Neural cell (in vitro differentiated cells): ENCODE results near the gene TRPM4. TPM values are rescaled to one million over a fixed set of nuclear protein-coding genes. Genes with fewer than 3 reads are reported as not detected.

ENCODE experiments used
- H2AFZ ChIP-seq: fragments of 200-600, 300-800 bp; sonication (generic), shearing (Covaris generic); 2 replicates; pipeline ENCODE4 v1.6.0; 2014; ENCODE audit warnings: low read depth, mild to moderate bottlenecking, antibody characterized with exemption, low read length, moderate library complexity
- H3F3A ChIP-seq: fragments of 200-600 bp; shearing (Covaris generic); 2 replicates; pipeline ENCODE4 v1.6.1; 2016; ENCODE audit warnings: mild to moderate bottlenecking, moderate library complexity, mixed read lengths, antibody characterized with exemption, low read length; ENCODE audit not compliant: insufficient read depth, poor library complexity, severe bottlenecking
- H3K27ac ChIP-seq: fragments of 200-600, 300-800 bp; sonication (generic), shearing (Covaris generic); 2 replicates; pipeline ENCODE4 v1.5.1; 2014; ENCODE audit warnings: mild to moderate bottlenecking, low read length, moderate library complexity
- H3K27me3 ChIP-seq: fragments of 300-800, 200-600 bp; sonication (generic), shearing (Covaris generic); 2 replicates; pipeline ENCODE4 v1.6.0; 2014; ENCODE audit warnings: mild to moderate bottlenecking, low read depth, low read length, moderate library complexity; ENCODE audit not compliant: insufficient read depth
- H3K36me3 ChIP-seq: fragments of 300-800, 200-600 bp; sonication (generic), shearing (Covaris generic); 2 replicates; pipeline ENCODE4 v1.5.1; 2014; ENCODE audit warnings: mild to moderate bottlenecking, antibody characterized with exemption, low read length, moderate library complexity; ENCODE audit not compliant: insufficient read depth
- H3K4me2 ChIP-seq: fragments of 300-800, 200-600 bp; sonication (generic), shearing (Covaris generic); 2 replicates; pipeline ENCODE4 v1.6.0; 2014; ENCODE audit warnings: mild to moderate bottlenecking, low read length
- H3K4me3 ChIP-seq: fragments of 300-800, 200-600 bp; sonication (generic), shearing (Covaris generic); 2 replicates; pipeline ENCODE4 v1.5.1; 2014; ENCODE audit warnings: mild to moderate bottlenecking, low read length, moderate library complexity
- H3K79me2 ChIP-seq: fragments of 200-600 bp; shearing (Covaris generic); replicated peaks from 2 replicates; pipeline ENCODE4 v1.6.0; 2014; ENCODE audit warnings: mild to moderate bottlenecking, low read length, moderate library complexity; ENCODE audit not compliant: insufficient read depth
- H3K9ac ChIP-seq: fragments of 300-800, 200-600 bp; sonication (generic), shearing (Covaris generic); 2 replicates; pipeline ENCODE4 v1.6.1; 2016; ENCODE audit warnings: mild to moderate bottlenecking, low read length, mixed read lengths
- H3K9me2 ChIP-seq: fragments of 200-600 bp; shearing (Covaris generic); 2 replicates; pipeline ENCODE4 v1.6.1; 2016; ENCODE audit warnings: mild to moderate bottlenecking, low read length, mixed read lengths; ENCODE audit not compliant: insufficient read depth
- H3K9me3 ChIP-seq: fragments of 200-600, 300-800 bp; sonication (generic), shearing (Covaris generic); 2 replicates; pipeline ENCODE4 v1.6.1; 2016; ENCODE audit warnings: mild to moderate bottlenecking, mixed run types, low read length, moderate library complexity, mixed read lengths
- H4K20me1 ChIP-seq: fragments of 200-600 bp; shearing (Covaris generic); 2 replicates; pipeline ENCODE4 v1.6.1; 2016; ENCODE audit warnings: mild to moderate bottlenecking, mixed run types; ENCODE audit not compliant: insufficient read depth
- EP300 ChIP-seq: fragments of 450-650 bp; conservative IDR thresholded peaks from 2 replicates; pipeline ENCODE4 v1.6.1; 2014; ENCODE audit warnings: antibody characterized with exemption, mild to moderate bottlenecking, moderate library complexity; ENCODE audit not compliant: poor library complexity, severe bottlenecking
- EZH2 ChIP-seq: fragments of 200-600, 300-800 bp; shearing (Covaris generic), sonication (generic); IDR thresholded peaks from 2 replicates; pipeline ENCODE4 v1.6.1; 2014; ENCODE audit warnings: antibody characterized with exemption, low read length, borderline replicate concordance, mild to moderate bottlenecking; ENCODE audit not compliant: insufficient read depth, poor library complexity, severe bottlenecking
- MXI1 ChIP-seq: fragments of 450-650 bp; conservative IDR thresholded peaks from 2 replicates; pipeline ENCODE4 v1.6.1; 2014; ENCODE audit warnings: antibody characterized with exemption, mild to moderate bottlenecking; ENCODE audit not compliant: poor library complexity, severe bottlenecking
- POLR2AphosphoS5 ChIP-seq: IDR thresholded peaks from 2 replicates; pipeline ENCODE4 v1.6.1; 2012
- RAD21 ChIP-seq: fragments of 450-650 bp; conservative IDR thresholded peaks from 2 replicates; pipeline ENCODE4 v1.6.1; 2014; ENCODE audit warnings: antibody characterized with exemption, mild to moderate bottlenecking, moderate library complexity
- SMC3 ChIP-seq: fragments of 450-650 bp; conservative IDR thresholded peaks from 2 replicates; pipeline ENCODE4 v1.6.1; 2014; ENCODE audit warnings: antibody characterized with exemption, mild to moderate bottlenecking, moderate library complexity; ENCODE audit not compliant: poor library complexity
- TAF1 ChIP-seq: IDR thresholded peaks from 2 replicates; pipeline ENCODE4 v1.6.1; 2012; ENCODE audit warnings: low read depth
- polyA plus RNA-seq: library from polyadenylated mRNA; depleted of rRNA; stranded (reverse); fragments of >200 nt; gene quantifications from 2 replicates; pipeline ENCODE4 v1.2.3, GENCODE V29; 2014
- TF ChIP-seq, protein P1 (sequence below): fragments of 450-650 bp; IDR thresholded peaks from 2 replicates; pipeline ENCODE4 v1.5.1; 2014; ENCODE audit warnings: antibody characterized with exemption, mild to moderate bottlenecking, moderate library complexity; ENCODE audit not compliant: poor library complexity, severe bottlenecking
- TF ChIP-seq, protein P2 (sequence below): IDR thresholded peaks from 2 replicates; pipeline ENCODE4 v1.6.1; 2012; ENCODE audit warnings: borderline replicate concordance

The TRPM4 gene
- polyA plus RNA-seq, 1 donor from 2014 or later: 42.5 TPM

GRCh38 chr19:49135686-49136085, 21.9 kb upstream of the TRPM4 start:
- H3K9ac ChIP-seq: no peak overlapping the region
- H3K79me2 ChIP-seq: no peaks in the 10 kb centered on the region
- H3K9me3 ChIP-seq: no peaks in the 10 kb centered on the region
- no peak overlapping the region for H2AFZ ChIP-seq
- H4K20me1 ChIP-seq: no peaks in the 10 kb centered on the region
- no peak overlapping the region for H3K4me2 ChIP-seq
- H3K27ac ChIP-seq: no peak overlapping the region
- H3K36me3 ChIP-seq: peaks cover 11% of the 10 kb centered on the region
- H3K27me3 ChIP-seq: no peaks in the 10 kb centered on the region
- H3F3A ChIP-seq: no peaks in the 10 kb centered on the region
- TF ChIP-seq, protein P1, sequence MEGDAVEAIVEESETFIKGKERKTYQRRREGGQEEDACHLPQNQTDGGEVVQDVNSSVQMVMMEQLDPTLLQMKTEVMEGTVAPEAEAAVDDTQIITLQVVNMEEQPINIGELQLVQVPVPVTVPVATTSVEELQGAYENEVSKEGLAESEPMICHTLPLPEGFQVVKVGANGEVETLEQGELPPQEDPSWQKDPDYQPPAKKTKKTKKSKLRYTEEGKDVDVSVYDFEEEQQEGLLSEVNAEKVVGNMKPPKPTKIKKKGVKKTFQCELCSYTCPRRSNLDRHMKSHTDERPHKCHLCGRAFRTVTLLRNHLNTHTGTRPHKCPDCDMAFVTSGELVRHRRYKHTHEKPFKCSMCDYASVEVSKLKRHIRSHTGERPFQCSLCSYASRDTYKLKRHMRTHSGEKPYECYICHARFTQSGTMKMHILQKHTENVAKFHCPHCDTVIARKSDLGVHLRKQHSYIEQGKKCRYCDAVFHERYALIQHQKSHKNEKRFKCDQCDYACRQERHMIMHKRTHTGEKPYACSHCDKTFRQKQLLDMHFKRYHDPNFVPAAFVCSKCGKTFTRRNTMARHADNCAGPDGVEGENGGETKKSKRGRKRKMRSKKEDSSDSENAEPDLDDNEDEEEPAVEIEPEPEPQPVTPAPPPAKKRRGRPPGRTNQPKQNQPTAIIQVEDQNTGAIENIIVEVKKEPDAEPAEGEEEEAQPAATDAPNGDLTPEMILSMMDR: no peak
- TF ChIP-seq, protein P2, sequence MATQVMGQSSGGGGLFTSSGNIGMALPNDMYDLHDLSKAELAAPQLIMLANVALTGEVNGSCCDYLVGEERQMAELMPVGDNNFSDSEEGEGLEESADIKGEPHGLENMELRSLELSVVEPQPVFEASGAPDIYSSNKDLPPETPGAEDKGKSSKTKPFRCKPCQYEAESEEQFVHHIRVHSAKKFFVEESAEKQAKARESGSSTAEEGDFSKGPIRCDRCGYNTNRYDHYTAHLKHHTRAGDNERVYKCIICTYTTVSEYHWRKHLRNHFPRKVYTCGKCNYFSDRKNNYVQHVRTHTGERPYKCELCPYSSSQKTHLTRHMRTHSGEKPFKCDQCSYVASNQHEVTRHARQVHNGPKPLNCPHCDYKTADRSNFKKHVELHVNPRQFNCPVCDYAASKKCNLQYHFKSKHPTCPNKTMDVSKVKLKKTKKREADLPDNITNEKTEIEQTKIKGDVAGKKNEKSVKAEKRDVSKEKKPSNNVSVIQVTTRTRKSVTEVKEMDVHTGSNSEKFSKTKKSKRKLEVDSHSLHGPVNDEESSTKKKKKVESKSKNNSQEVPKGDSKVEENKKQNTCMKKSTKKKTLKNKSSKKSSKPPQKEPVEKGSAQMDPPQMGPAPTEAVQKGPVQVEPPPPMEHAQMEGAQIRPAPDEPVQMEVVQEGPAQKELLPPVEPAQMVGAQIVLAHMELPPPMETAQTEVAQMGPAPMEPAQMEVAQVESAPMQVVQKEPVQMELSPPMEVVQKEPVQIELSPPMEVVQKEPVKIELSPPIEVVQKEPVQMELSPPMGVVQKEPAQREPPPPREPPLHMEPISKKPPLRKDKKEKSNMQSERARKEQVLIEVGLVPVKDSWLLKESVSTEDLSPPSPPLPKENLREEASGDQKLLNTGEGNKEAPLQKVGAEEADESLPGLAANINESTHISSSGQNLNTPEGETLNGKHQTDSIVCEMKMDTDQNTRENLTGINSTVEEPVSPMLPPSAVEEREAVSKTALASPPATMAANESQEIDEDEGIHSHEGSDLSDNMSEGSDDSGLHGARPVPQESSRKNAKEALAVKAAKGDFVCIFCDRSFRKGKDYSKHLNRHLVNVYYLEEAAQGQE: no peak
- TF ChIP-seq EZH2 (no peak), RAD21 (no peak), POLR2AphosphoS5 (no peak), EP300 (no peak), MXI1 (no peak), TAF1 (no peak), SMC3 (no peak)
- H3K9me2 ChIP-seq: no peaks in the 10 kb centered on the region
- H3K4me3 ChIP-seq: no peak overlapping the region

- TF ChIP-seq SMC3 (no peak), TAF1 (no peak), EZH2 (no peak)
- TF ChIP-seq, protein P1: no peak
- H3K4me3 ChIP-seq: no peak overlapping the region
- no peak overlapping the region for H2AFZ ChIP-seq
Observed at GRCh38 chr19:49136771-49137171, 20.8 kb upstream of the TRPM4 start.

More at GRCh38 chr19:49136771-49137171, 20.8 kb upstream of the TRPM4 start:
- Histone ChIP-seq H3K4me2 (no peak overlapping the region), H3K27me3 (no peaks in the 10 kb centered on the region), H3K9me2 (no peaks in the 10 kb centered on the region), H3K79me2 (no peaks in the 10 kb centered on the region), H3K9ac (no peak overlapping the region), H3K27ac (no peak overlapping the region), H3K36me3 (peaks cover 11% of the 10 kb centered on the region), H3K9me3 (no peaks in the 10 kb centered on the region), H4K20me1 (no peaks in the 10 kb centered on the region), H3F3A (no peaks in the 10 kb centered on the region)
